HepG2 (cell line): ENCODE measurements around the gene NOXO1. TPM values are rescaled to one million over a fixed set of nuclear protein-coding genes. Genes with fewer than 3 reads are reported as not detected.

ENCODE experiments used
- CBX5 ChIP-seq: sonication (generic); formaldehyde crosslinking; IDR thresholded peaks from 2 replicates; pipeline ENCODE4 v1.4.0; 2020; ENCODE audit warnings: missing genetic modification reagents, borderline replicate concordance
- CEBPB ChIP-seq: IDR thresholded peaks from 2 replicates; pipeline ENCODE4 v1.6.1; 2011; ENCODE audit warnings: low read depth, low read length, improper control_type of control experiment, borderline replicate concordance
- EED ChIP-seq: sonication (generic); formaldehyde crosslinking; IDR thresholded peaks from 2 replicates; pipeline ENCODE4 v1.5.0; 2020; ENCODE audit warnings: mild to moderate bottlenecking, missing genetic modification reagents
- FOSL2 ChIP-seq: sonication (generic); formaldehyde crosslinking; IDR thresholded peaks from 2 replicates; pipeline ENCODE4 v1.4.0; 2020; ENCODE audit warnings: missing genetic modification reagents
- FOXA3 ChIP-seq: IDR thresholded peaks from 2 replicates; pipeline ENCODE4 v1.6.1; 2016; ENCODE audit warnings: missing genetic modification reagents, missing compliant biosample characterization
- GABPB1 ChIP-seq: IDR thresholded peaks from 2 replicates; pipeline ENCODE4 v1.6.1; 2016; ENCODE audit warnings: mild to moderate bottlenecking, missing genetic modification reagents, moderate library complexity, missing compliant biosample characterization
- GTF2F1 ChIP-seq: fragments of 150-350 bp; IDR thresholded peaks from 2 replicates; pipeline ENCODE4 v1.6.1; 2014; ENCODE audit warnings: low read length
- HIVEP1 ChIP-seq: sonication (generic); formaldehyde crosslinking; IDR thresholded peaks from 2 replicates; pipeline ENCODE4 v1.4.0; 2020; ENCODE audit warnings: mild to moderate bottlenecking, missing genetic modification reagents
- IRF2 ChIP-seq: IDR thresholded peaks from 2 replicates; pipeline ENCODE4 v1.6.1; 2018; ENCODE audit warnings: missing genetic modification reagents, missing compliant biosample characterization
- MTA1 ChIP-seq: sonication (generic); formaldehyde crosslinking; IDR thresholded peaks from 2 replicates; pipeline ENCODE4 v1.4.0; 2020; ENCODE audit warnings: missing genetic modification reagents, mild to moderate bottlenecking, borderline replicate concordance
- ONECUT2 ChIP-seq: sonication (generic); formaldehyde crosslinking; IDR thresholded peaks from 2 replicates; pipeline ENCODE4 v1.4.0; 2020; ENCODE audit warnings: missing genetic modification reagents
- PTBP1 ChIP-seq: fragments of 200-400 bp; formaldehyde crosslinking; IDR thresholded peaks from 2 replicates; pipeline ENCODE4 v1.6.1; 2018; ENCODE audit warnings: low read length, low read depth; ENCODE audit not compliant: poor library complexity, severe bottlenecking
- ZBTB10 ChIP-seq: sonication (generic); formaldehyde crosslinking; IDR thresholded peaks from 2 replicates; pipeline ENCODE4 v1.4.0; 2020; ENCODE audit warnings: missing genetic modification reagents, borderline replicate concordance
- ZNF430 ChIP-seq: sonication (generic); formaldehyde crosslinking; IDR thresholded peaks from 2 replicates; pipeline ENCODE4 v1.9.0; 2021; ENCODE audit warnings: mild to moderate bottlenecking, missing genetic modification reagents
- ZNF549 ChIP-seq: sonication (generic); formaldehyde crosslinking; IDR thresholded peaks from 2 replicates; pipeline ENCODE4 v1.5.0; 2020; ENCODE audit warnings: missing genetic modification reagents
- ZNF574 ChIP-seq: sonication (generic); formaldehyde crosslinking; IDR thresholded peaks from 2 replicates; pipeline ENCODE4 v1.4.0; 2020; ENCODE audit warnings: missing genetic modification reagents
- ZNF766 ChIP-seq: sonication (generic); formaldehyde crosslinking; IDR thresholded peaks from 2 replicates; pipeline ENCODE4 v1.5.0; 2020; ENCODE audit warnings: missing genetic modification reagents, borderline replicate concordance
- ZNF784 ChIP-seq: sonication (generic); formaldehyde crosslinking; IDR thresholded peaks from 2 replicates; pipeline ENCODE4 v1.5.1; 2020; ENCODE audit warnings: missing genetic modification reagents, mild to moderate bottlenecking, borderline replicate concordance
- ZSCAN20 ChIP-seq: sonication (generic); formaldehyde crosslinking; IDR thresholded peaks from 2 replicates; pipeline ENCODE4 v1.4.0; 2020; ENCODE audit warnings: missing genetic modification reagents, mild to moderate bottlenecking, borderline replicate concordance
- polyA plus RNA-seq, 8 experiments: library from polyadenylated mRNA; depleted of rRNA in 3 of 8; stranded (reverse) in 7 of 8; unstranded in 1 of 8; fragments of >200 nt; fragmentation: Illumina TruSeq in 4 of 8; extraction: Trizol in 4 of 8; gene quantifications; 2 replicates each; pipeline versions ENCODE4 v1.2.1 to v1.2.3, GENCODE V29; 2011 to 2016; ENCODE audit warnings: low read depth in 4 of 8, missing spikeins in 1 of 8, mixed read lengths in 1 of 8; ENCODE audit not compliant: insufficient read depth in 1 of 8
- total RNA-seq, 5 experiments: library from RNA; depleted of rRNA; stranded (reverse); fragments of >200 nt; fragmentation: Illumina TruSeq; extraction: Trizol; gene quantifications; 2 replicates each; pipeline ENCODE4 v1.2.3, GENCODE V29; 2016; ENCODE audit warnings: low read depth in 1 of 5
- TF ChIP-seq, protein P1 (sequence below): sonication (generic); formaldehyde crosslinking; IDR thresholded peaks from 2 replicates; pipeline ENCODE4 v1.5.0; 2020; ENCODE audit warnings: mild to moderate bottlenecking, missing genetic modification reagents, borderline replicate concordance
- TF ChIP-seq, protein P2 (sequence below): sonication (generic); formaldehyde crosslinking; IDR thresholded peaks from 2 replicates; pipeline ENCODE4 v1.4.0; 2020; ENCODE audit warnings: missing genetic modification reagents, borderline replicate concordance

NOXO1 gene
- total and polyA plus RNA-seq, 2 of the 13 experiments (the other 11 are each of a cell fraction or from before 2014, with no cell fraction given), result 0.69 to 1.4 TPM

GRCh38 chr16:2016407-2016922, 35.2 kb upstream of the NOXO1 start (continued):
- TF ChIP-seq FOXA3 (CRISPR knock-in tag) (peak; percentile 37), ZNF549 (no peak), ZNF784 (CRISPR knock-in tag) (no peak), ONECUT2 (CRISPR knock-in tag) (no peak), GABPB1 (peak; percentile 36; the same call in 1 of the 2 replicates), CEBPB (peak; percentile 75), GTF2F1 (no peak), ZNF430 (no peak), PTBP1 (no peak), MTA1 (CRISPR knock-in tag) (peak; percentile 50; the same call in 1 of the 2 replicates), ZBTB10 (CRISPR knock-in tag) (no peak), ZNF766 (CRISPR knock-in tag) (no peak), ZNF574 (CRISPR knock-in tag) (peak; percentile 51; the same call in 1 of the 2 replicates), IRF2 (0 out of 2 replicates have a peak, but pooled peaks have one; percentile 18), FOSL2 (CRISPR knock-in tag) (0 out of 2 replicates have a peak, but pooled peaks have one; percentile 36), HIVEP1 (CRISPR knock-in tag) (no peak), EED (CRISPR knock-in tag) (no peak), CBX5 (CRISPR knock-in tag) (no peak), ZSCAN20 (CRISPR knock-in tag) (no peak)
- TF ChIP-seq, protein P1, sequence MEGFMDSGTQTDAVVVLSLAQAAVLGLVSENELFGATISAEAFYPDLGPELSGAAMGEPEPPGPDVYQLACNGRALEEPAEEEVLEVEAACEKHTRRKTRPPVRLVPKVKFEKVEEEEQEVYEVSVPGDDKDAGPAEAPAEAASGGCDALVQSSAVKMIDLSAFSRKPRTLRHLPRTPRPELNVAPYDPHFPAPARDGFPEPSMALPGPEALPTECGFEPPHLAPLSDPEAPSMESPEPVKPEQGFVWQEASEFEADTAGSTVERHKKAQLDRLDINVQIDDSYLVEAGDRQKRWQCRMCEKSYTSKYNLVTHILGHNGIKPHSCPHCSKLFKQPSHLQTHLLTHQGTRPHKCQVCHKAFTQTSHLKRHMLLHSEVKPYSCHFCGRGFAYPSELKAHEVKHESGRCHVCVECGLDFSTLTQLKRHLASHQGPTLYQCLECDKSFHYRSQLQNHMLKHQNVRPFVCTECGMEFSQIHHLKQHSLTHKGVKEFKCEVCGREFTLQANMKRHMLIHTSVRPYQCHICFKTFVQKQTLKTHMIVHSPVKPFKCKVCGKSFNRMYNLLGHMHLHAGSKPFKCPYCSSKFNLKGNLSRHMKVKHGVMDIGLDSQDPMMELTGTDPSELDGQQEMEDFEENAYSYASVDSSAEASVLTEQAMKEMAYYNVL (CRISPR knock-in tag), result no peak
- TF ChIP-seq, protein P2, sequence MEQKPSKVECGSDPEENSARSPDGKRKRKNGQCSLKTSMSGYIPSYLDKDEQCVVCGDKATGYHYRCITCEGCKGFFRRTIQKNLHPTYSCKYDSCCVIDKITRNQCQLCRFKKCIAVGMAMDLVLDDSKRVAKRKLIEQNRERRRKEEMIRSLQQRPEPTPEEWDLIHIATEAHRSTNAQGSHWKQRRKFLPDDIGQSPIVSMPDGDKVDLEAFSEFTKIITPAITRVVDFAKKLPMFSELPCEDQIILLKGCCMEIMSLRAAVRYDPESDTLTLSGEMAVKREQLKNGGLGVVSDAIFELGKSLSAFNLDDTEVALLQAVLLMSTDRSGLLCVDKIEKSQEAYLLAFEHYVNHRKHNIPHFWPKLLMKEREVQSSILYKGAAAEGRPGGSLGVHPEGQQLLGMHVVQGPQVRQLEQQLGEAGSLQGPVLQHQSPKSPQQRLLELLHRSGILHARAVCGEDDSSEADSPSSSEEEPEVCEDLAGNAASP, result 0 out of 2 replicates have a peak, but pooled peaks have one; percentile 26
